NCI-H2196 treated with DMSO at 0.1 percent for 48 hours (cell line): ENCODE measurements around the gene SLFN12L.

Source experiments
- DNase-seq: peaks from one replicate; lab custom pipeline; 2025; ENCODE audit not compliant: unreplicated experiment; lab: John Stamatoyannopoulos, UW

SLFN12L gene

DNA sequence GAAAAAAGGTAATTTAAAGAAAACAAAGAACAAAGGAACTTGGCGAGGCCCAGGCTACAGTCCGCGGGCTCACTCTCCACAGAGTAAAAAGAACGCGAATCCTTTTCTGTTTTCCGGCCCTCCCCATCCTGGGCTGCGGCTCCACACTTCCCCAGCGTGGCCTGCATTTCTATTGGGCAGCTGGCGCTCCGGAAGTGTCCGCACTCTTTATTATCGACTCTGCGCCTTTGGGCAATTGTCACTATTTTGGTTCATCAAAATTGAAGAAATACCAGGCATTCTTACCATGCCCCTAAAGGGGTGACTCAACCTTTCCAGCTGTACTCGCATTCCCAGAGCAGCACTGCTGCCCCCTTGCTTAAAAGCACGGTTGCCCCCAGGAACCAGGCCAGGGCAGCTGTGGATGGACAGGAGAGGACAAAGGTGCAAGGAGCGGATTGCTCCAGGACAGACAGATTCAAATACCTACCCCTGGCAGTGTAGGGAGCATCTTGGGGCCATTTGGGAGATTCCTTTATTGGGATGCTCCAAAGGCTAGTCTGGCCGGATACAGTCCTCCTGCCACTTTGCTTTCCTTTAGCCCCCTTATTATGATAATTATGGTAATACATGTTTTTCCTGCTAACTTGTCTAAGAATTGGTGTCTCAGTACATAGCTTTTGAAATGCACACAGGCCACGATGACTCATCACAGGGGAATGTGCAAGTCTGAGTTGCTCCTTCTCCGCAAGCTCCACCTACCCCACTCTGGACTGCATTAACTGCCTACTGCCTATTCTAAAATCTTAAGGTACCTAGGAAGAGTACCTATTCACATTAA, 104.2 kb downstream of the SLFN12L start:
- DNase-seq = no peak

DNA sequence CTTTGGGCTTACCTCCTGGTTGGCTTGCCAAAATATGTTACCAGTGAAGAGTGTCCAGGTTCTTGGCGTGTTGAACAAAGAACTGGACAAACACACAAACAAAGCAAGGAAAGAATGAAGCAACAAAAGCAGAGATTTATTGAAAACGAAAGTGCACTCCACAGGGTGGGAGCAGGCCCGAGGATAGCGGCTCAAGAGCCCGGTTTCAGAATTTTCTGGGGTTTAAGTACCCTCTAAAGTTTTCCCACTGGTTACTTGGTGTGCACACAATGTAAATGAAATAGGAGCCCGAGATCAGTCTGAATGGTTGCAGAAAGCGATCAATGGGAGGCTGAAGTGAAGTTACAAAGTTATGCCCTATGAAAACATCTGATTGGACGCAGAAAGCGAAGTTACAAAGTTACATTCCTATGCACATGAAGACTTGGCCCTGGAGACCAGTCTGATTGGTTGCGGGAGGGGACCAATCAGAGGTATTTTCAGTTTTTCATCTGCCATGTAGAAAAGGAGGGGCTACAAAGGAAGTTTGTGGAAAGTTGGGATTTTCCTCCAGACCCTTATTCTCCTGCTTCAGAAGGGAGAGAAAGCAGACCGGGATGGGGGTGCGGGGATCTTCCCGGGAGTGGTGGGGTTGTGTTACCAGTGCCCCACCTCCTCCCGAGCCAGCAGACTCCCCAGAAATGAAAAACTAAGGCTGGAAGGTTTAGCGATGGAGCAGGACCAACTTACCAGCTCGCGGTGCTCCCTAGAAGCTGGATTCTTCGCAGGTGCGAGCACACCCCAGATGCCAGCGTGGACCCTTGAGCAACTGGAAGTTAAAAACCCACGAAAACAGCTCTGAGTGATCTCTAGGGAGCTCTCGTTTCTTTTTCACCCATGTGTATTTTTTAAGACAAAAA, 105.1 kb downstream of the SLFN12L start, which contains the start of gene SLFN12:
Gene SLFN12 (minus strand): TSS at position 325 of the 899 bp plus-strand sequence. CDS start 9,472 bp downstream, outside the sequence.
- no peak for DNase-seq

DNA sequence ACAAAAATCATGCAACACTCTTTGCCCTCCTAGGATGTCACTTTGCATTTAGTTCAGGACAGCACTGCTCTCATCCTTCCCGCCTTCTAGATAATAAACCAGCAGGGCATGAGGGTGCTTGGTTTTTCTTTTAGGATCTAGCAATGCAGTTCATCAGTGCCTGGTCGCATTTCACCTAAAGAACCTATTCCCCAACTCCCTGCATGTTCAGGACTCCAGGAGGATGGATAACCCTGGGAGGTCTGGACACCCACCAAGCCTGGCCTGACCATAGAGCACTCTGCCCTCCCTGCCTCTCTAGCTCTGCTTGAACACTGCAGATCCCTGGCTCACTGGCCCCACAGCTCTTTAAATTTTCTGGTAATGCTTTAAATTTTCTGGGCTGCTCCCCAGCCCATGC, 107.8 kb downstream of the SLFN12L start:
- DNase-seq = no peak

DNA sequence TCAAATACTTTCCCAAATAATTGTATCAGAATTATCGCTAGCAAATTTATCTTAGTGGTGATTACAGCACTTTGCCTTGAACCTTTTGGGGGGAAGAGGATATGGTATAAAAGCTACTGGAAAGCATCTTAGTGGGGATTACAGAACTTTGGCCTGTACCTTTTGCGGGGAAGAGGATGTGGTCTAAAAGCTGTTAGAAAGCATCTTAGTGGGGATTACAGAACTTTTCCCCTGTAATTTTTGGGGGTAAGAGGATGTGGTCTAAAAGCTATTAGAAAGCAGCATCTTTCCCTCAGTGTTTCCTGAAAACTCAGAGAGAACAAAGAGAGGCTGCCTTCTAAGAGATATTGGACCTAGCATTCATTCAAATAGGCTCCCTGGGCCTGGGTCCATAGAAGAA, 109.2 kb downstream of the SLFN12L start:
- no peak for DNase-seq

DNA sequence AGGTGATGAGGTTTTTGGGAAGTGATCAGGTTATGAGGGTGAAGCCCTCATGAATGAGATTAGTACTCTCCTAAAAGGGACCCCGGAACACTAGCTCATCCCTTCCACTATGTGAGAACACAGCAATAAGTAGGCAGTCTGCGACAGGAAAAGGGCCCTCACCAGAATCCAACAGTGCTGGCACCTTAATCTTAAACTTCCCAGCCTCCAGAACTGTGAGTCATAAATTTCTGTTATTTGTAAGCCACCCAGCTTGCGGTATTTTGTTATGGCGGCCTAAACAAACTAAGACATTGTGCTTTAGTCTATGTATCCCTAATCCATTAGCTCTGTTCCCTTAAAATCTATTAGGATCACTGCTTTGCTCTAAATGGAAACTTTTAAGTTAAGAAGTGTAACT, 113.7 kb downstream of the SLFN12L start:
- no peak for DNase-seq
